Gastrocnemius medialis (tissue), 4 donors: ENCODE results near the gene DCTN1. TPM values are rescaled to one million over a fixed set of nuclear protein-coding genes. Genes with fewer than 3 reads are reported as not detected.

Experiments
- ATAC-seq, 2 donors: fragments of 150-250 bp; one replicate each; pipeline ENCODE4 v1.9.1; 2016
- DNase-seq, 2 donors: peaks; one replicate each; pipeline ENCODE4 v3.0.0-alpha.2; 2019
- H3K27ac ChIP-seq, 4 donors: fragments of 200-600 bp; sonication (generic); 1 replicate in 1 of 4; 2 replicates in 3 of 4; pipeline ENCODE4 v1.5.1; 2016 to 2018; ENCODE audit warnings: mild to moderate bottlenecking in 2 of 4, moderate library complexity in 1 of 4
- H3K27me3 ChIP-seq, 3 donors: fragments of 200-600 bp; sonication (generic) in 2 of 3; 1 replicate in 1 of 3; 2 replicates in 2 of 3; pipeline versions ENCODE4 v1.5.1 to v1.6.0; 2016 to 2019; ENCODE audit warnings: mild to moderate bottlenecking in 1 of 3, moderate library complexity in 1 of 3
- H3K36me3 ChIP-seq, 2 donors: fragments of 200-600 bp; sonication (generic) in 1 of 2; one replicate each; pipeline ENCODE4 v1.5.1; 2017 to 2018
- H3K4me1 ChIP-seq, 2 donors: fragments of 200-600 bp; sonication (generic) in 1 of 2; one replicate each; pipeline ENCODE4 v1.5.1; 2016 to 2017; ENCODE audit warnings: mild to moderate bottlenecking in 2 of 2
- H3K4me3 ChIP-seq, 4 donors: fragments of 200-600 bp; sonication (generic) in 3 of 4; 1 replicate in 1 of 4; 2 replicates in 3 of 4; pipeline ENCODE4 v1.5.1; 2016 to 2019; ENCODE audit warnings: mild to moderate bottlenecking in 2 of 4
- H3K9me3 ChIP-seq, 3 donors: fragments of 200-600 bp; sonication (generic) in 2 of 3; 1 replicate in 1 of 3; 2 replicates in 2 of 3; pipeline ENCODE4 v1.5.1; 2016 to 2019
- CTCF ChIP-seq, 5 experiments: fragments of 450-650 bp in 3 of 5; fragments of 200-600 bp in 2 of 5; sonication (generic) in 2 of 5; IDR thresholded peaks in 4 of 5; conservative IDR thresholded peaks in 1 of 5; 1 replicate in 4 of 5; 2 replicates in 1 of 5; pipeline ENCODE4 v1.5.1; 2016 to 2019; ENCODE audit warnings: antibody characterized with exemption in 5 of 5, mild to moderate bottlenecking in 3 of 5, moderate library complexity in 3 of 5
- POLR2A ChIP-seq, 2 donors: fragments of 450-650 bp; IDR thresholded peaks; one replicate each; pipeline ENCODE4 v1.6.1; 2017; ENCODE audit warnings: antibody characterized with exemption in 2 of 2, mild to moderate bottlenecking in 2 of 2, moderate library complexity in 2 of 2
- in situ Hi-C, 4 donors: fragments of 200-750 bp; cut with MboI; loops; one replicate each; pipeline versions ENCODE4 v1.15.0 to v1.8.0; 2017; ENCODE audit warnings: low sequenced_read_pairs in 4 of 4
- intact Hi-C: fragments of 100-400 bp; cut with DNase I; formaldehyde crosslinking; loops from one replicate; pipeline ENCODE4 v1.15.1; 2023; ENCODE audit warnings: low total_unique reads
- total RNA-seq, 4 donors: library from RNA; depleted of rRNA; stranded (reverse); fragments of >200 nt; gene quantifications; one replicate each; pipeline versions ENCODE4 v1.1.0 to v1.2.3, GENCODE V29; 2016

Gene DCTN1
- total RNA-seq, 4 donors from 2014 or later = 89.8 to 127 (median 103) TPM

DNA sequence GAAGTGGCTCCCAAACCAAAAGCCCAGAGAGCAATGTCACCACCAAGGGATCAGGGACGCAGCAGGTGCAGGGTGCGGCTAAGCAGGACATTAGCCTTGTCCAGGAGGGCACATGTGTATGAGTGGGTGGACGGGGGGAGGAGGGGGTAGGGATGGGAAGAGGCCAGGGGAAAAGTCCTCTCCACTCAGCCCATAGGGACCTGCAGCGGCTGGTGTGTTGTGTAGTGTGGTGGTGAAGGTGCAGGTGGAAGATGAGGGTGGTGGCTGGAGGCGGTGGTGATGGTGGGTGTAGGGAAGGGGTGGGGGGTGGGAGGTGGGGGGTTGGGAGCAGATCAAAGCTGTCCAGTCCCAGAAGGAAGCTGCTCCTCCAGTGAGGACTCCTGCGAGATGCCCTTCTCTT is 37.7 kb upstream of the DCTN1 start:
- TF ChIP-seq POLR2A (IDR thresholded peaks at IDR 0.05) (no peak), CTCF (IDR thresholded peaks at IDR 0.05 in 4 of 5, conservative IDR thresholded peaks at IDR 0.05 in 1 of 5) (no peak)
- Histone ChIP-seq H3K4me1 (peaks cover 9 to 23% of the 10 kb centered on the region in 2 donors), H3K27me3 (peaks cover 28 to 46% (median 36%) of the 10 kb centered on the region in 3 donors), H3K9me3 (no peaks in the 10 kb centered on the region), H3K4me3 (no peak overlapping the region), H3K27ac (no peak overlapping the region), H3K36me3 (no peaks in the 10 kb centered on the region)
- intact Hi-C loops = no loop called here
- ATAC-seq (no peak), DNase-seq (no peak)
- in situ Hi-C loops = no loop called here

- intact Hi-C loops = no loop called here
- no peak overlapping the region for H3K27ac ChIP-seq
- TF ChIP-seq POLR2A (IDR thresholded peaks at IDR 0.05) (no peak), CTCF (IDR thresholded peaks at IDR 0.05 in 4 of 5, conservative IDR thresholded peaks at IDR 0.05 in 1 of 5) (no peak)
- no peak overlapping the region for H3K4me3 ChIP-seq
- H3K27me3 ChIP-seq = peaks cover 24 to 41% (median 33%) of the 10 kb centered on the region in 3 donors
- in situ Hi-C loops = no loop called here
- DNase-seq (no peak), ATAC-seq (no peak)
- peaks cover 9 to 22% of the 10 kb centered on the region in 2 donors for H3K4me1 ChIP-seq
- H3K9me3 ChIP-seq = no peaks in the 10 kb centered on the region
- no peaks in the 10 kb centered on the region for H3K36me3 ChIP-seq
Observed at GRCh38 chr2:74417197-74417596, 37.1 kb upstream of the DCTN1 start.

- H3K36me3 ChIP-seq = no peaks in the 10 kb centered on the region
- H3K4me3 ChIP-seq = no peak overlapping the region
- H3K27me3 ChIP-seq = peaks cover 20 to 37% (median 29%) of the 10 kb centered on the region in 3 donors
- intact Hi-C loops (no loop called here), in situ Hi-C loops (no loop called here)
- no peak for ATAC-seq
- H3K27ac ChIP-seq = no peak overlapping the region
- no peak for DNase-seq
- no peak for TF ChIP-seq POLR2A (IDR thresholded peaks at IDR 0.05)
- no peak for TF ChIP-seq CTCF (IDR thresholded peaks at IDR 0.05 in 4 of 5, conservative IDR thresholded peaks at IDR 0.05 in 1 of 5)
- peaks cover 5 to 18% of the 10 kb centered on the region in 2 donors for H3K4me1 ChIP-seq
- H3K9me3 ChIP-seq = no peaks in the 10 kb centered on the region
Observed at GRCh38 chr2:74416778-74417177, 36.7 kb upstream of the DCTN1 start.

DNA sequence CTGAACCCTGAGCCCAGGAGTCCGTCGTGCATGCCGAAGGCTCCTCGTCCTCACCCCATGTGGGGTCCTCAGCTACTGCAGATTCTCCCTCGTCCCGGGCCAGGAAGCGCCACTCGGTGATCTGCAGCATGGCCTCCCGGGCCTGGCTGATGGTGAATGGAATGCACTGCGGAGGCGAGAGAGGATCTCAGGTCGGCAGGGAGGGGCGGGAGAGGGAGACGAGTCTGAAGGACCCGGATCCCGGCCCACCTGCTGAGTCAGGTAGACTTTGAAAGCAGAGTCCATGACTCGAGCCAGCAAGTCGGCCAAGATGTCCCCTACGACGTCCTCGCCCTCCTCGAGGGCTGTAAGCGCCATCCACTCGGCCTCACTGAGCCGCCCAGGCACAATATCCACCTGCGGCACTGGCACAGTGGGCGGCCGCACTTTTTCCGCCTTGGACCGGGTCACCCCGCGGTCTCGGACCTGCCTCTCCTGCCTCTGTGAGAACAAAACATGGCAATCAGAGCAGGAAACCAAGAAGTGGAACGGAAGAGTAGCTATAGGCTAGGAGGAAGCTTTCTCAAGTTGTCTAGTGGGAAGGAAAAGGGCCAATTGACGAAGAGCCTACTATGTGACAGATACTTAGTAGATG is 35.8 kb upstream of the DCTN1 start:
- DNase-seq = no peak
- H3K4me3 ChIP-seq = peak overlapping the region; percentile 40 to 70 (median 58)
- H3K36me3 ChIP-seq = no peaks in the 10 kb centered on the region
- H3K4me1 ChIP-seq = peaks cover 4 to 14% of the 10 kb centered on the region in 2 donors
- no peak for ATAC-seq
- H3K9me3 ChIP-seq = no peaks in the 10 kb centered on the region
- H3K27me3 ChIP-seq = peaks cover 13 to 30% (median 22%) of the 10 kb centered on the region in 3 donors
- intact Hi-C loops = no loop called here
- TF ChIP-seq POLR2A (IDR thresholded peaks at IDR 0.05) (no peak), CTCF (IDR thresholded peaks at IDR 0.05 in 4 of 5, conservative IDR thresholded peaks at IDR 0.05 in 1 of 5) (no peak)
- peak overlapping the region in 1 of 4 donors; percentile 33 for H3K27ac ChIP-seq
- in situ Hi-C loops = no loop called here
